ENCODE results near the gene PBXIP1.

GRCh38 chr1:154958681-154959425 is 3.0 kb upstream of the PBXIP1 start:
- TF ChIP-seq TAF1 (IDR thresholded peaks at IDR 0.05; ENCODE audit: borderline replicate concordance, insufficient read depth, low read length) (no peak), POLR2AphosphoS5 (IDR thresholded peaks at IDR 0.05; ENCODE audit: low read depth, low read length) (no peak), REST (IDR thresholded peaks at IDR 0.05; ENCODE audit: insufficient read depth in 1 of 2, low read depth in 2 of 2, low read length in 2 of 2) (no peak)
